ENCODE results near the gene NFKBIL1. TPM values are rescaled to one million over a fixed set of nuclear protein-coding genes. Genes with fewer than 3 reads are reported as not detected.

Gene NFKBIL1
- total RNA-seq, 1 experiment from 2014 or later = 15.1 TPM

- no peak overlapping the region for H4K5ac ChIP-seq (ENCODE audit: insufficient read length, low read depth, low read length)
- no peak overlapping the region for H3T11ph ChIP-seq (ENCODE audit: low read length)
- H3K23ac ChIP-seq (ENCODE audit: insufficient read length, low read depth, low read length) = no peak overlapping the region
- no peak overlapping the region for H4K91ac ChIP-seq (ENCODE audit: insufficient read length, low read depth, low read length)
- no peak overlapping the region for H3K4me2 ChIP-seq (ENCODE audit: insufficient read depth, insufficient read length, low read length)
- H3K27ac ChIP-seq (ENCODE audit: insufficient read length, low read depth, low read length) = no peak overlapping the region
- H4K8ac ChIP-seq (replicated peaks; ENCODE audit: insufficient read length, low read depth, low read length) = no peak overlapping the region
- no peak overlapping the region for H2BK5ac ChIP-seq (ENCODE audit: insufficient read length, low read length)
- peaks cover 0 to 5% of the 10 kb centered on the region in 2 experiments; a peak in 2 of 4 replicates for H3K4me1 Mint-ChIP-seq
- H3K79me1 ChIP-seq (ENCODE audit: insufficient read depth, low read depth, low read length, poor library complexity, severe bottlenecking) = no peaks in the 10 kb centered on the region
- H3K23me2 ChIP-seq (ENCODE audit: insufficient read length, low read depth, low read length, poor library complexity, severe bottlenecking) = no peaks in the 10 kb centered on the region
- H3K9ac ChIP-seq (ENCODE audit: extremely low read depth, insufficient read length, low read length) = no peak overlapping the region
- H3K56ac ChIP-seq (ENCODE audit: insufficient read length, low read depth, low read length) = no peak overlapping the region
- H3K18ac ChIP-seq (ENCODE audit: insufficient read length, low read depth, low read length) = no peak overlapping the region
- no peak overlapping the region for H2AK5ac ChIP-seq (ENCODE audit: insufficient read length, low read length)
- H3K14ac ChIP-seq (ENCODE audit: insufficient read depth, low read length) = no peak overlapping the region
- H3K4me1 ChIP-seq (ENCODE audit: insufficient read depth, low read length) = no peaks in the 10 kb centered on the region
- H3K4ac ChIP-seq (ENCODE audit: low read depth, low read length) = no peak overlapping the region
- H2BK15ac ChIP-seq (ENCODE audit: low read depth, low read length) = no peak overlapping the region
- H4K20me1 ChIP-seq (ENCODE audit: control insufficient read depth, insufficient read depth, insufficient read length) = no peaks in the 10 kb centered on the region
- no peaks in the 10 kb centered on the region for H3K79me2 ChIP-seq (ENCODE audit: insufficient read depth, low read length)
- no peaks in the 10 kb centered on the region for H3K27me3 Mint-ChIP-seq (ENCODE audit: low read depth)
- peaks cover 41 to 49% (median 49%) of the 10 kb centered on the region in 3 experiments for H3K36me3 Mint-ChIP-seq (ENCODE audit: insufficient read depth in 1 of 3, low read depth in 3 of 3)
- H2BK20ac ChIP-seq (ENCODE audit: low read depth, low read length, poor library complexity, severe bottlenecking) = no peak overlapping the region
- H2BK12ac ChIP-seq (ENCODE audit: insufficient read length, low read depth, low read length) = no peak overlapping the region
- no peak overlapping the region; a peak in 1 of 7 replicates for H3K27ac Mint-ChIP-seq
- no peak overlapping the region for H3K4me3 Mint-ChIP-seq
- no peaks in the 10 kb centered on the region for H3K9me3 ChIP-seq (ENCODE audit: control insufficient read depth, low read depth, low read length)
- no peak for DNase-seq
- TF ChIP-seq CTCF (conservative IDR thresholded peaks at IDR 0.05) = no peak
- no CpG with 5 or more reads among the region's 4 CpGs for WGBS (ENCODE audit: extremely low coverage, insufficient read length, low lambda C conversion rate)
- H3K9me3 Mint-ChIP-seq = peaks cover 0 to 2% of the 10 kb centered on the region in 2 experiments; a peak in 2 of 5 replicates
- no peak overlapping the region for H2BK120ac ChIP-seq (ENCODE audit: low read depth, low read length, poor library complexity, severe bottlenecking)
- no peak overlapping the region for H2AFZ ChIP-seq (ENCODE audit: low read length)
- H3K27me3 ChIP-seq (ENCODE audit: insufficient read depth, low read length) = no peaks in the 10 kb centered on the region
Observed at GRCh38 chr6:31510007-31510406, 37.4 kb upstream of the NFKBIL1 start.

Data from H9 (cell line).